H9 (cell line): ENCODE data around the gene APBA3. TPM values are rescaled to one million over a fixed set of nuclear protein-coding genes. Genes with fewer than 3 reads are reported as not detected.

ENCODE experiments used
- DNase-seq: peaks from one replicate; pipeline ENCODE4 v3.0.0-alpha.2; 2017
- H2AFZ ChIP-seq: one replicate; pipeline ENCODE4 v1.6.1; 2013; ENCODE audit warnings: mild to moderate bottlenecking, low read length, control low read depth, moderate library complexity
- H2AK5ac ChIP-seq: 2 replicates; pipeline ENCODE4 v1.6.1; 2013; ENCODE audit warnings: low read length, control low read depth, mixed read lengths; ENCODE audit not compliant: insufficient read length
- H2BK120ac ChIP-seq: one replicate; pipeline ENCODE4 v1.6.1; 2013; ENCODE audit warnings: low read depth, mild to moderate bottlenecking, low read length, control low read depth, inconsistent platforms; ENCODE audit not compliant: poor library complexity, severe bottlenecking
- H2BK12ac ChIP-seq: 2 replicates; pipeline ENCODE4 v1.6.1; 2013; ENCODE audit warnings: low read length, control low read depth, mixed read lengths, low read depth; ENCODE audit not compliant: insufficient read length
- H2BK15ac ChIP-seq: 2 replicates; pipeline ENCODE4 v1.6.1; 2013; ENCODE audit warnings: low read depth, low read length, control low read depth
- H2BK20ac ChIP-seq: one replicate; pipeline ENCODE4 v1.6.1; 2013; ENCODE audit warnings: low read depth, mild to moderate bottlenecking, low read length, control low read depth, inconsistent platforms; ENCODE audit not compliant: poor library complexity, severe bottlenecking
- H2BK5ac ChIP-seq: 2 replicates; pipeline ENCODE4 v1.6.1; 2013; ENCODE audit warnings: low read length, control low read depth, mixed read lengths; ENCODE audit not compliant: insufficient read length
- H3K14ac ChIP-seq: 2 replicates; pipeline ENCODE4 v1.6.1; 2013; ENCODE audit warnings: low read length, control low read depth; ENCODE audit not compliant: insufficient read depth
- H3K18ac ChIP-seq: 2 replicates; pipeline ENCODE4 v1.6.1; 2013; ENCODE audit warnings: low read depth, mild to moderate bottlenecking, mixed read lengths, low read length, control low read depth; ENCODE audit not compliant: insufficient read length
- H3K23ac ChIP-seq: 2 replicates; pipeline ENCODE4 v1.6.1; 2013; ENCODE audit warnings: low read length, control low read depth, mixed read lengths, low read depth; ENCODE audit not compliant: insufficient read length
- H3K23me2 ChIP-seq: 2 replicates; pipeline ENCODE4 v1.6.1; 2013; ENCODE audit warnings: low read depth, mild to moderate bottlenecking, mixed read lengths, low read length, control low read depth; ENCODE audit not compliant: insufficient read length, poor library complexity, severe bottlenecking
- H3K27ac ChIP-seq: 2 replicates; pipeline ENCODE4 v1.5.1; 2013; ENCODE audit warnings: low read length, control low read depth, mixed read lengths, low read depth; ENCODE audit not compliant: insufficient read length
- H3K27me3 ChIP-seq: 2 replicates; pipeline ENCODE4 v1.6.1; 2013; ENCODE audit warnings: low read length, control low read depth, inconsistent platforms; ENCODE audit not compliant: insufficient read depth
- H3K4ac ChIP-seq: 2 replicates; pipeline ENCODE4 v1.6.1; 2013; ENCODE audit warnings: low read depth, mild to moderate bottlenecking, control low read depth, inconsistent platforms, low read length, moderate library complexity
- H3K4me1 ChIP-seq: 2 replicates; pipeline ENCODE4 v1.6.1; 2013; ENCODE audit warnings: low read length, control low read depth, inconsistent platforms; ENCODE audit not compliant: insufficient read depth
- H3K4me2 ChIP-seq: 2 replicates; pipeline ENCODE4 v1.6.1; 2013; ENCODE audit warnings: low read length, control low read depth, mixed read lengths; ENCODE audit not compliant: insufficient read length, insufficient read depth
- H3K56ac ChIP-seq: 2 replicates; pipeline ENCODE4 v1.6.1; 2013; ENCODE audit warnings: low read depth, mild to moderate bottlenecking, mixed read lengths, low read length, control low read depth; ENCODE audit not compliant: insufficient read length
- H3K79me1 ChIP-seq: 2 replicates; pipeline ENCODE4 v1.6.1; 2013; ENCODE audit warnings: low read depth, mild to moderate bottlenecking, moderate library complexity, low read length, control low read depth, inconsistent platforms; ENCODE audit not compliant: insufficient read depth, poor library complexity, severe bottlenecking
- H3K79me2 ChIP-seq: 2 replicates; pipeline ENCODE4 v1.6.1; 2013; ENCODE audit warnings: low read length, control low read depth, inconsistent platforms; ENCODE audit not compliant: insufficient read depth
- H3K9ac ChIP-seq: 2 replicates; pipeline ENCODE4 v1.6.1; 2013; ENCODE audit warnings: low read length, control low read depth, mixed read lengths; ENCODE audit not compliant: insufficient read length; ENCODE audit errors: extremely low read depth
- H3K9me3 ChIP-seq: one replicate; pipeline ENCODE4 v1.6.1; 2013; ENCODE audit warnings: low read depth, low read length, inconsistent platforms; ENCODE audit not compliant: control insufficient read depth
- H3T11ph ChIP-seq: one replicate; pipeline ENCODE4 v1.6.1; 2013; ENCODE audit warnings: mild to moderate bottlenecking, low read length, control low read depth, inconsistent platforms
- H4K20me1 ChIP-seq: one replicate; pipeline ENCODE4 v1.6.1; 2013; ENCODE audit not compliant: control insufficient read depth, insufficient read length, insufficient read depth
- H4K5ac ChIP-seq: 2 replicates; pipeline ENCODE4 v1.6.1; 2013; ENCODE audit warnings: low read depth, mild to moderate bottlenecking, mixed read lengths, low read length, control low read depth; ENCODE audit not compliant: insufficient read length
- H4K8ac ChIP-seq: replicated peaks from 2 replicates; pipeline ENCODE4 v1.6.1; 2013; ENCODE audit warnings: low read length, control low read depth, mixed read lengths, low read depth; ENCODE audit not compliant: insufficient read length
- H4K91ac ChIP-seq: 2 replicates; pipeline ENCODE4 v1.6.1; 2013; ENCODE audit warnings: low read depth, mild to moderate bottlenecking, moderate library complexity, mixed read lengths, low read length, control low read depth; ENCODE audit not compliant: insufficient read length
- H3K27ac Mint-ChIP-seq, 3 experiments: 2 replicates in 2 of 3; 3 replicates in 1 of 3; pipeline ENCODE4 v1.8.0; 2020 to 2021; ENCODE audit warnings: mixed read lengths in 3 of 3, mild to moderate bottlenecking in 1 of 3, moderate library complexity in 1 of 3
- H3K27me3 Mint-ChIP-seq: 2 replicates; pipeline ENCODE4 v1.8.0; 2021; ENCODE audit warnings: low read depth, mild to moderate bottlenecking, moderate library complexity, mixed read lengths
- H3K36me3 Mint-ChIP-seq, 3 experiments: 2 replicates in 2 of 3; 3 replicates in 1 of 3; pipeline ENCODE4 v1.8.0; 2020 to 2021; ENCODE audit warnings: low read depth in 3 of 3, mixed read lengths in 3 of 3; ENCODE audit not compliant: insufficient read depth in 1 of 3
- H3K4me1 Mint-ChIP-seq, 2 experiments: 2 replicates each; pipeline ENCODE4 v1.8.0; 2020; ENCODE audit warnings: mixed read lengths in 2 of 2
- H3K4me3 Mint-ChIP-seq, 2 experiments: 2 replicates in 1 of 2; 3 replicates in 1 of 2; pipeline ENCODE4 v1.8.0; 2020 to 2021; ENCODE audit warnings: mild to moderate bottlenecking in 2 of 2, mixed read lengths in 2 of 2, moderate library complexity in 1 of 2
- H3K9me3 Mint-ChIP-seq, 2 experiments: 2 replicates in 1 of 2; 3 replicates in 1 of 2; pipeline ENCODE4 v1.8.0; 2020; ENCODE audit warnings: mild to moderate bottlenecking in 2 of 2, mixed read lengths in 2 of 2, moderate library complexity in 1 of 2
- CTCF ChIP-seq: fragments of 200-600 bp; sonication (generic); conservative IDR thresholded peaks from 3 replicates; pipeline ENCODE4 v1.8.0; 2021; ENCODE audit warnings: antibody characterized with exemption, mild to moderate bottlenecking
- WGBS: extraction: QIAGEN DNeasy Blood & Tissue Kit; methylation state at CpG from one replicate; pipeline ENCODE4 v1.1.7; 2013; ENCODE audit warnings: missing lambda C conversion rate, low lambda C conversion rate, mixed read lengths; ENCODE audit not compliant: insufficient read length; ENCODE audit errors: extremely low coverage; 5-methylcytosine and 5-hydroxymethylcytosine counted together
- total RNA-seq: library from RNA; stranded (reverse); gene quantifications from 2 replicates; pipeline ENCODE4 v1.2.1, GENCODE V29; 2021

The APBA3 gene
- total RNA-seq, 1 experiment from 2014 or later: 21.8 TPM

- Histone ChIP-seq H3K79me1 (no peaks in the 10 kb centered on the region), H2AFZ (no peak overlapping the region), H3K4me2 (no peak overlapping the region), H3K18ac (no peak overlapping the region), H3K27ac (no peak overlapping the region), H4K8ac (no peak overlapping the region), H2BK15ac (no peak overlapping the region), H3K4ac (no peak overlapping the region), H2BK120ac (no peak overlapping the region), H2AK5ac (no peak overlapping the region), H3K23me2 (no peaks in the 10 kb centered on the region), H3K4me1 (no peaks in the 10 kb centered on the region), H3K23ac (no peak overlapping the region), H4K91ac (no peak overlapping the region), H2BK20ac (no peak overlapping the region), H4K5ac (no peak overlapping the region), H3K56ac (no peak overlapping the region), H3K9me3 (no peaks in the 10 kb centered on the region), H3K27me3 (no peaks in the 10 kb centered on the region), H3K14ac (no peak overlapping the region; the same call in 1 of the 2 replicates), H3K79me2 (no peaks in the 10 kb centered on the region), H2BK5ac (no peak overlapping the region), H4K20me1 (no peaks in the 10 kb centered on the region), H3K9ac (no peak overlapping the region), H2BK12ac (no peak overlapping the region), H3T11ph (no peak overlapping the region)
- no peak for TF ChIP-seq CTCF
- H3K27ac Mint-ChIP-seq: no peak overlapping the region
- no peak overlapping the region for H3K4me3 Mint-ChIP-seq
- peak; percentile 14 for DNase-seq
- no peaks in the 10 kb centered on the region; a peak in 2 of 7 replicates for H3K36me3 Mint-ChIP-seq
- peaks cover 7 to 18% of the 10 kb centered on the region in 2 experiments for H3K4me1 Mint-ChIP-seq
- no peaks in the 10 kb centered on the region for H3K9me3 Mint-ChIP-seq
- WGBS: no CpG with 5 or more reads among the region's 2 CpGs
- no peaks in the 10 kb centered on the region; the same call in 1 of the 2 replicates for H3K27me3 Mint-ChIP-seq
Observed at GRCh38 chr19:3775374-3775711, 13.9 kb upstream of the APBA3 start.
